ENCODE data around the gene MCRIP1.

Gene MCRIP1, protein sequence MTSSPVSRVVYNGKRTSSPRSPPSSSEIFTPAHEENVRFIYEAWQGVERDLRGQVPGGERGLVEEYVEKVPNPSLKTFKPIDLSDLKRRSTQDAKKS

DNA sequence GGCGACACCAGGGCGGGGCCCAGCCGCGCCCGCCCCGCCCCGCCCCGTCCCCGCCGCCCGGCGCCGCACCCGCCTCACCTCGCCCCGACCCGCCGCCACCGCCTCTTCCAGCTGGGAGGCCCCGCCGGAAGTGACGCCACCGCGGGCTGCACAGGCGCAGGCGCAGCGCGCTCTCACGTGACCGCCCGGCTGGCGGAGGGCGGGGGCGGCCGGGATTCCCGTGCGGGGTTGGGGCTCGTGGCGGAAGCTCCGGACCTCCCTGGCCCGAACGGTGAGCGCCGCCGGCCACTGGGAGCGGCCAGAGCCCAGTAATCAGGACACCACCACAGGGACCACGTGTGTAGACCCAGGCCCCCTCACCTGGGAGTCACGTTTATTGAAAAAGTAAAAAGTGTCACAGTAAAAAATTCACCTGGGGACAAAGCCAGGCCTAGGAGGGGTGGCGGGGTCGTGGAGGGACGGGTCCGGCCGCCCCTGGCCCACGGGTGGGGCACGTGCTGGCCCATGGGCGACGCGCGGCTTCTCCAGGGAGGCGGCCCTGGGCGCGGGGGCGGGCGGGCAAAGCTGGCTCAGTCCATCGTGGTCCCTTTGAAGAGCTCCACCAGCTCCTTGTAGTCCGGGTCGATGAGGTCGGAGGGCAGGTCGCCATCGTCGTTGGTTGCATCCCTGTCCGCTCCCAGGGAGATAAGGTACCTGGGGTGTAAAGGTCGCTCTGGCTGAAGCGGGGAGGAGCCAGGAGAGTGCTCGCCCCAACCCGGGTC is at the start of gene MCRIP1:
Gene MCRIP1 (minus strand): TSS at position 132 of the 761 bp plus-strand sequence. CDS start 8,785 bp downstream, outside the sequence.
- DNase-seq (ENCODE audit: low read depth in 4 of 4, low spot score in 1 of 4) = peak; percentile 91 to 96 (median 94)

DNA sequence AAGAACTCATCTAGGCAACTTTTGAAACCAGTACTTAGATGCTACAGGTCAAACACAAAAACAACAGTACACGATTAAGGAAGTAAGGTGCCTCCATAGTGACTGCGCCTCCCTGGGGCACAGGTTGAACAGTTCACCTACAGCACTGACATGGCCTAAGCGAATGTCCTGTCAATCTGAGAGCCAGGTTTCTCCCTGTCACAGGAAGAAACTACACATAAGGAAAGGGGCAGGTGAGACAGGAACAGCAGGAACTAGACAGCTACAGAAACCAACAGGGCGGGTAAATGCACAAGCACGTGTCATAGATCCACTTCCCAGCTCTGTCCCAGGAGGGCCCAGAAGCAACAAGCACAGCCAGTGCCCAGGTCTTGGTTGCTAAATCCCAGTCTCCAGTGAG is 46.0 kb upstream of the MCRIP1 start:
- no peak for DNase-seq (ENCODE audit: low read depth in 4 of 4, low spot score in 1 of 4)

DNA sequence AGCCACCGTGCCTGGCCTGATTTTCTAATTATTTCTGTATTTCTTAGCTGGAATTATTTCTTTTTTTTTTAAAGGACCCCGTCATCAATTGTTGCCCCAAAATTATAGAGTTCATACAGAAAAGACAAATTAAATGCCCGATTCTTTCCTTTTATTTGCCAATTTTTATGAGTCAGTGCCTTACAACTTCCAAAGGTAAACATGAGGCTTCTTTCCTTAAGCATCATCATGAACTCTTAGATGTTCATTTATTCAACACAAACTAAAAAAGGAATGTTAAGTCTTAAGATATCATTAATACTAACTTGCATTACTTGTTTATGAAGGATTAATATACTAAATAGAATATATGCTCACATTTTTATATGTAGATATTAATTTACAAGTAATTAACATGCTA is 45.2 kb upstream of the MCRIP1 start:
- DNase-seq (ENCODE audit: low read depth in 4 of 4, low spot score in 1 of 4) = no peak

DNA sequence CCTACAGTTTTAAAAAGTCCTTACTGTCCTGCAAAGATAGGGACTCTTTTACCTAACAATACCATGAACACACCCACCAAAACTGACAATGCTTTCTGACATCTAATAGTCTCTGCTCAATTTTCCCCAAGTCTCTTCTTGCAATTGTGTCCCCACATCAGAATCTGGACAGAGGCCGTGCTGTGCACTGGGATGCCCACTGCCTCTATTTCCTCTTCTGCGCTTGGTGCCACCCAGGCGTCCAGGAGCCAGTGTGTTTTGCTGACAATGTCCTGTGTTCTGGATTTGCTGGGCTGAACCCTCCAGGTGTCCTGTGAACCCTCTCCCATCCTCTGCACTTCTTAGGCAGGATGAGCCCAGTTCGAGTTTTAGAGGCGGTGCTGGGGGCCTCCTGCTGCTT is 44.5 kb upstream of the MCRIP1 start:
- DNase-seq (ENCODE audit: low read depth in 4 of 4, low spot score in 1 of 4) = no peak

DNA sequence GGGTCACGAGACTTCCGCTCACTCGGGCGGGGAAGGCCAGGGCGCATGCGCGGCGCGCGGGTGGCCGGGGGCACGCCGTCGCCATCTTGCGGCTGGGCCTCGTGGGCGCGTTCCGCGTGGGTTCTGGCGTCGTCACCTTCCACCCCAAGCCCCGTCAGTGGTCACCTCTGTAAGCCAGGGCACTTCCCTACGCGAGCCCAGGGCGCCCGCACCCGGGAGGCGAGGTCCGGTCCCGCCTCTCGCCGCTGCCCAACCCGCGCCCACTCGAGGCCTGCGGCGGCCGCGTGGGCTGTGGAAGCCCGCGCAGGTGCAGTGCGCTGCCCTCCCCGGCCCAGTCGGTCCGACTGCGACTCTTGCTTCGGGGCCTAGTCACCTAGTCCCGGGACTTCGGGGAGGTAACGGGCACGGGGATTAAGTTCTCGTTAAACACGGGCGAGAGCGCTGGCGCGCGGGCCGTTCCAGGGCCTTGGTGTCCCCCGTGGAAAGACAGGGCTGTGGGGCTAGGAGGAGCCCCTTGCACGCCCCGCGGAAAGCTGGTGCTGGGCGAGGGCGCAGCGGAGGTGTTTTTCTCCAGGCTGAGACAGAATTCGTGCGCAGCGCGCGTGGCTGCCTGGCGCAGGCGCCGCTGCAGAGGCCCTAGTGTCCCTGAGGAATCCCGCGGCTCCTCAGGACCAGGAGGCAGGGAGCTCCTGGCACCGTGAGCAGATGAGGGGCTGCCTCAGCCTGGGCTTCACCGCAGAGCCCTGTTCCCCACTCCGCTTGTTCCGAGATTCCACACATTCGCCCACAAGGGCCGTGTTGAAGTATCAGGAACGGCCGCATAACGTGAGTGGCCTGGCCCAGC is 38.5 kb upstream of the MCRIP1 start:
- DNase-seq (ENCODE audit: low read depth in 4 of 4, low spot score in 1 of 4) = peak in 3 of 4 experiments; percentile 87 to 94 (median 94)

DNA sequence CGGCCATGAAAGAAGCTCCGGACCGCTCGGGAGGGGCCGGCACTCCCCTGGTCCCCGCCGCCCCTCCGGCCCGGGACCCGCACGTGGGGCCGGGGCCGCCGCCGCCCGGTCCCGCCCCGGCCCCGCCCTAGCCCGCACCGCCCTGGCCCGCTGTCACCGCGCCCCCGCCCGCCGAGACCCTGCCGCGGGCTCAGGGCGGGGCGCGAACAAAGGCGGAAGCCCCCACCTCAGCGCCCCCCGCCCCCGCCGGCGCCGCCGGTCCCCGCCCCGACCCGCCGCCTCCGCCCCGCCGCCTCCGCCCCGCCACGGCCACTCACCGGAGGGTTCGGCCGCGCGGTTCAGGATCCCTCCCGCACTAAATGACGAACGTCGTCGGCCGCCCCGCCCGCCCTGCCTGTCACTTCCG is 37.9 kb upstream of the MCRIP1 start, which contains the start of gene ARHGDIA:
Gene ARHGDIA (minus strand): TSS at position 357 of the 406 bp plus-strand sequence. CDS start 1,407 bp downstream, outside the sequence.
- DNase-seq (ENCODE audit: low read depth in 4 of 4, low spot score in 1 of 4) = peak in 1 of 4 experiments; percentile 91

DNA sequence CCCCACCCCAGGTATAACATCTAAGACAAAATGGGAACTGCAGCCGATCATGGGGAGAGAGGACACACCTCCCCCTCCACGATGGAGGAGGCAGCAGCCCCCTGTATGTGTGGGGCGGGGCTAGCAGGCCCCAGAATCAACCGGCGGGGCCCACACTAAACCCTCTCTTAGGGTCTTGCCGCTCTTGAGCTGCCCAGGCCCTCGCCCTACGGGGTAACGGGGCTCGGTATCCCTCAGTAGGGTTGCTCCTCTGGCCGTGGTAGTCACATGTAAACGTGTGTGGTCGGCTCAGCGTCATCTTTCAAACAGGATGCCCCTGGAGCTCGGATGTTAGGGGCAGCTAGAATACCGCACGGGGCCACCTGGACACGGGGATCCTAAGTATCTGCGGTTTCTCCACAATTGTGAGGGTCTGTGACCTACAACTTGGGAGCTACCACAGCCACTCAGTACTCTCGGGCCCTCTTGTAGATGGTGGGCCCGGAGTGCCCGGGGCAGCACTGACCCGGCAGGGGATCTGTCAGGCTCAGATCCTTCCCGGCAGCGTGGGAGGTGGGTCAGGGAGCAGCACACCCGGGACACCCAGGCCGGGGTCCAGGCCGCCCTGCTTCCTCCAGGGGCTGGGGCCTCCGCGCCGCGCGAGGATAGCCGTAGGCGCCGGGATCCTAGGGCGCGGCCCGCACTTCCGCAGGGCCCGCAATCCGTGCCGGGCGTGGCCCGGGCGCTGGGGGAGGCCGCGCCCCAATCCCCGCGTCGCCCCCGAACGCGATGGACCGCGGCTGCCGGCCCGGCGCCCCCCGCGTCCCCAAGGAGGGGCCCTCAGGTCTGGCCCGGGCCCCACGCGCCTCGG is 37.3 kb upstream of the MCRIP1 start:
- no peak for DNase-seq (ENCODE audit: low read depth in 4 of 4, low spot score in 1 of 4)

DNA sequence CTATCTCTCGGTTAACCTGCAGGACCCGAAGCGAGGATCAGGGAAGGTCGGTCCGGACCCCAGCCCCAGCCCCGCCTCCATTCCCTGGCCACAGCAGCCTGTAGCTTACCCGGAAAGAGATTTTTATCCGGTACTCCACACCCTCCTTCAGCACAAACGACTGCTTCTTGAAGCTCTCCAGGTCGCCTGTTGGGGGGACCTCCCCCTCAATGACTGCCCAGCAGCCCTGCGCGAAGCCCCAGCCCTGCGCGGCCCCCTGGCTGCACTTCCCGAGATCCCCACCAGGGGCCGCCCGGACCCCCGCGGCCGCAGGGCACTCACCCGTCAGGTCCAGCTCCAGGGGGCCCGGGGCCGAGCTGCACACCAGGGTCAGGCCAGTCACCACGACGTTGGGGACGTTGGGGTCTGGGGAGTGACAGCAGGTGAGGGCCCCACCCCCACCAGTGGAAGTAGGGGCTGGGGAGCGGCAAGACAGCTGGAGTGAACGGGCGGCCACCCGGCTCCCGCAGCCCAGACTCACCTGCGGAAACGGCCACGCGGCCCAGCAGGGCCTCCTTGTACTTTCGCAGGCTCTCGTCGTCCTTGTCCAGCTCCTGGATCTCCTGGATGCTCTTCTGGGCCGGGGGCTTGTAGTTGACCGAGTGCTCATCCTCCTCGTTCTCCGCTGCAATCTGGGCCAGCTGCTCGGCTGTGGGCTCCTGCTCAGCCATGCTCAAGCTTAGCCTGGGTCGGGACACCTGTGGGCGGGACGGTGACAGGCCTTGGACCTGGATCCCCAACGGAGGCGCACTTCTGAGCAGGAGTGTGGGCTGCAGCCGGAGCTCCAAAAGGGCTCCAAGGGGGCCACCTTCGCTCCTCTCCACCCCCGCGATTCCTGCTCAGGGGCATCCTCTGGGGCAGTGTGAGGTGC is 36.4 kb upstream of the MCRIP1 start:
- no peak for DNase-seq (ENCODE audit: low read depth in 4 of 4, low spot score in 1 of 4)

DNA sequence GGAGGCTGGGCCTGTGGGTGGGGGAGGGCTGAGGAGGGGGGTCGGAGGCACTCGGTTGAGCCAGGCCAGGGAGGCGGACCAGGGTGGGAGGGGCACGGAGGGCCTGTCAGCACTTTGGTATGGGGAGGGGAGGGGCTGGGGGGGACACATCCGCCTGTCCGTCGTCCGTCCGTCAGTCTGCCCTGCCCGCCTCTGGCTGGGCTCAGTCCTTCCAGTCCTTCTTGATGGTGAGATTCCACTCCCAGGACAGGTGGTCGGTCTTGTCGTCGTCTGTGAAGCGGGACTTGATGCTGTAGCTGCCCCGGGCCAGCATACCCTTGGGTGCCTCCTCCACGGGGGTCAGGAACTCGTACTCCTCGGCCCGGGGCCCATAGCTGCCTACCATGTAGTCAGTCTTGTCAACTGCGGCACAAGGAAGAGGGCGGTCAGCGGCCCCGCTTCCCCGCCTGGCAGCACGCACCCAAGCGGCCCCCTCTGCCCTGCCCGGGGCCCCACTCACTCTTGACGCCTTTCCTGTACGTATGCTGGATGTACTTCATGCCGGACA is 35.7 kb upstream of the MCRIP1 start:
- DNase-seq (ENCODE audit: low read depth in 4 of 4, low spot score in 1 of 4) = no peak

DNA sequence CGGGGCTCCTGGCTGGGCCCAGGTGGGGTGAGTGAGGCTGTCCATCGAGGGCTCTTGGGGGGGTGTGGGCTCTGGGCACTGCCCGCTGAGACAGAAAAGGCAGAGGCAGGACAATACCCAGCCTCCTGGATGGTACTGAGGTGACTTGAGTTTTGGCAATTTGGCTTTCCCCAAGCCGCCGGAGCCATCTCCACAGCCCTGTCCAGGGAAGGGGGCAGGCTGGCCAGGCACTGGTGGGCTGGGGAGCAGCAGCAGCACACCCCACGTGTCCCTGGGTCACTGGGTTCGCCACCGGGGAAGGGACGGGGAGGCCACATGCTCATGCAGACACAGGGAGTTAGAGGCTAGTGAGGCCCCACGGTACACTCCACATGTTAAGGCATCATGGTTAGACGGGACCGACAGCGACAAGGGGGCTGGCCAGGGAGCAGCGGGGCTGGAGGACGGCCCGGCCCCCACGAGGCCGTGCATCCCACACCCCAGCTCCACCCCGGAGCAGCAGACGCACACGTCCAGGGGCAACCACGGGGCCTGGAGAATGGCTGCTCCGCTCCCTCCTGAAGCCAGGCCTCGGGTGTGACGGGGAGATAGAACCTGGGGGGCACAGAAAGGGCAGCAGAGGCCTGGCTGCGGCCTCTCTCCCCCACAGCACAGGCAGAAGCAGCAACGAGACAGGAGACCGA is 35.0 kb upstream of the MCRIP1 start:
- DNase-seq (ENCODE audit: low read depth in 4 of 4, low spot score in 1 of 4) = no peak

DNA sequence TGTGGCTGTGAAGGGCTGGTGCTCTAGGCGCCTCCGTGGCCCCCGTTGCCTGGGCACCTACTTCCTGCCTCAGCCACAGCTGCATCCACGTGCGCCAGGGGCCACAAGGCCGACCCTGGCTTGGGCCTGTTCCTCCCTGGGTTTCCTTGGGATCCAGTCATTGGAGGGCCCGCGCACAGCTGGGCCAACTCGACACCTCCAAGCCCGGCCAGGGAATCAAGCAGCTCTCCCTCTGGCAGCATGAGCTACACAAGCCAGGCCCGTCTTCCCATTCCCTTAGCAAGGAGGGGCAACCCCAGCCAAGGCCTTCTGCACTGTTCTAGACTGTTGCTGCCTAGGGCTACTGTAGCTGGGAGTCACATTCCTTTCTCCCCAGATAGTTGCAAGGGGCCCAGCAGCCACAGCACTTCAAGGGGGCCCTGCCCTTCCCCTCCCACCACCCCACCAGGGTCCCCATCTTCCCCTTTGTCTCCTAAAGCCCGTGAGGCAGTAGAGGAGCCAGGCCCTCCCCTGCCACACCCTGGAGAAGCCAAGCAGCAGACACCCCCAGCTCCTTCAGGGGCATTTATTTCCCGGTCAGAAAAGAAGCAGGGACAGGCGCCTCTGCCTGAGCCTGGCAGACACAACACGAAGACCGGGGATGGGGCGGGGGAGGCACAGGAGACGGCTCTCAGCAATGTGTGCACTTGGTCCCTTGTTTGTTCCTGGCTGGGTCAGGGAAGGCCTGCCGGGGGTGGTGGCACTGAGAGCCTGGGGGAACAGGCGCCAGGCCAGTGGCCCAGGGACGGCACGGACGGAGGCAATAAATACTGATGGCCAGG is 34.3 kb upstream of the MCRIP1 start:
- DNase-seq (ENCODE audit: low read depth in 4 of 4, low spot score in 1 of 4) = no peak

DNA sequence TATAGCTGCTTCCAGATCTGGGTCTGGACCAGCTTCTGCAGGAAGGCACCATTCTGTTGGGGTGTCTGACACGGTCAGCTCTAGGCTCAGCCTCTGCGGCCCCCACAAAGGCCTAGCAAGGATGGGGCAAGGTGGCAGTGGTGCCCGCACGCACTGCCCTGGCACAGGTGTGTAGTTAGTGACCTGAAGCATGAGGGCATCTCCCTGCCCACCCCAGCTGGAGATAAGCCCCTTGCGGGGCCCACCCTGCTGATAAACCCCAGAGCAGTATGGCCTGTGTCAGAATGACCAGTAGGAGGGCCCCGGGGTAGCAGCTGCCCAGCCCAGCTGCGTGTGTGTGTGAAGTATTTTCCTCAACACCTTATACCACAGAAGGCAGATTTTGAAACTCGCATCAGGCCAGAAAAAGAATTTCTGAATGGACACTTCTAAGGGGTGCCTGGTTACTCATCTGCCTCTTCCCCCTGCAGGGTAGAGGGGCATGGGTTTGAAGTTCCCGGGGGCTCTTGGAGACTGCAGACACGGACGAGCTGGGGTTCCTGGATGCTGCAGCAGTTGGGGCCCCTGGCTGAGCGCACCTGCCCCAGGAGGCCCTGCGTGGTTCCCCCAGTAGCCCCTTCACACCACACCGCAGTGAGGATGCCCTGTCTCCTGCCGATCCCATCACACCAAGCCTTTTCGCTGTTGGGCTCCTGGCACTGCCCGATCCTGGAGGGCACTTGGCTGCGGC is 33.5 kb upstream of the MCRIP1 start:
- DNase-seq (ENCODE audit: low read depth in 4 of 4, low spot score in 1 of 4) = no peak

DNA sequence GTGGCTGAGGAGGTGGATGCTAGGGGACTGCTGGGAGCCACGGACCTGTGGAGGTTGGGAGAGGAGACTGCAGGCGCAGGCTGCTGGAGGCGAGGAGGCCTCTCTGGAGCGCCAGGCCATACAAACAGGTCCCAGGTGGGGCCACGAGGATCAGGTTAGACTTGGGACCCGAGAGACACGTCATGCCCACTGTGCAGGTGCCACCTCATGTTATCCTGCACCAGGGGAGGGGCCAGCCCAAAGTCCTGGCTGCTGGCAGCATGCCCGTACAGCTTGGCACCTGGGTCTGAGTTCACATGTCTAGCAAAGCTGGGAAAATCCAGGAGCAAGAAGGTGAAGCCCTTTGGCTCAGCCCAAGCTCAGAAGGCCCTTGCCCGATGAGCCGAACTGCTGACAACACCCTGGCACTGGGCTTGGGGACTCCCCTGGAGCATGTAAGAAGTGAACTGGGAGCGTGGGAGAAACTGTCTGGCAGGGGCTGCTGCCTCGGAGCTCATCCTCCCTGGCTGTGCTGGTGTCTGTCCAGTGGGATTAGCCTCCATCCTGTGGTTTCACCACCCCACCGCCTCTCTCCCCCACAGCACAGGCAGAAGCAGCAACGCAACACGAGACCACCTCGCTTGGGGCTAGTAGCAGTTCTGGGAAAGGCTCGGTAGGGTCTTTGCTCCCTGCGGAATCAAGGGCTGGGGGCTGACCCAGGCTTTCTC is 32.8 kb upstream of the MCRIP1 start:
- DNase-seq (ENCODE audit: low read depth in 4 of 4, low spot score in 1 of 4) = no peak

DNA sequence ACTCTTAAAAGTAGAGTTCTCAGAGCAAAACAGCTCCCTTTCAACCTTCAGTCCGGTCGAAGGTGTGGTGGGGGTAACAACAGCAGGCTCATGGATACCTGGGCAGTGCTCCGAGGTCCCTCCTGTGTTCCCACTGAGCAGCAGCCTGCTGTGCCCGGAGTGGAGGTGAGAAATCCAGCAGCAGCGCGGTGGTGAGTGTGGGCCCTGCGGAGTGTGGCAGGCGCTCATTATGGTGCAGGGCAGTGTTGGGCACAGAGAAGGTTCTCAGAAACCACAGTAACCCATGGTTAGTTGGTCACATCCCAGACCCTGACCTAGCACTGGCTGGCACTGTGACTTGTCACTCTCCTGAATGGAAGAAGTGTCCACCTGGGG is 32.3 kb upstream of the MCRIP1 start:
- DNase-seq (ENCODE audit: low read depth in 4 of 4, low spot score in 1 of 4) = no peak

DNA sequence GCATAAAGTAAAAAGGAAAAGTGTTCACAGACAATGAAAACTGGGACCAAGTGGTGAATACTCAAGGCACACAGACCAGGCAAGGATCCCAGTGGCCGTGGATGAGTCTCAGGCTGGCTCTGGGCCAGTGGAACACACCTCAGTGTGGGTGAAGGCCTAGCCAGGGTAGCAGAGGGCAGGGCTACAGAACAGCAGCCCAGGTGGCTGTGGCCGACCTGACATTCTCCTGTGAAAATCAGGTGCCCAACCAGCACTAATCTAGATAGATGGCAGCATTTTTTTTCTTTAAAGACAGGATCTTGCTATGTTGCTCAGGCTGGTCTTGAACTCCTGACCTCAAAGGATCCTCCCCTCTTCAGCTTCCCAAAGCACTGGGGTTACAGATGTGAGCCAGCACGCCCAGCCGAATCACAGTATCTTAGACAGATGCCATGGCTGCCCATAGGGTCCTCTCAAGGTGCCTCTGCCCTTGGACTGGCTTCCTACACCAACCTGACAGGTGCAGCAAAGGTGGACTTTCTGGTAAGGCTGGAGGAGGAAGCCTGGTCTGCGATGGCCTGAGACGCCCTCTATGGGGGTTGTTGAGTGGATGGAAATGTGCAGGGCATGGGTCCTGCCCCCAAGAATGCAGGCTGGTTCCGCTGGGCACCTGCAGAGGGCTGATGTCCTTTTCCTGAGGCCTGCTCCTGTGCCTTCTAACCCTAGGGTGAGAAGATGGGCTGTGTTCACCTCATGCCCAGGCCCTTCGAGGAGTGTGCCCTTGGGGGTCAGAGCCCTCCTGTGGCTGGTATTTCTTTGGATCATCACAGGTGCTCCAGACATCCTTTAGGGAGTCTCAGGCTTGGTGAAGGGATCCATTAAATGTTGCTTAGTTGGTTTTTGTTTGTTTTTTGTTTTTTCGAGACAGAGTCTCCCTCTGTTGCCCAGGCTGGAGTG is 31.0 kb upstream of the MCRIP1 start:
- DNase-seq (ENCODE audit: low read depth in 4 of 4, low spot score in 1 of 4) = no peak

DNA sequence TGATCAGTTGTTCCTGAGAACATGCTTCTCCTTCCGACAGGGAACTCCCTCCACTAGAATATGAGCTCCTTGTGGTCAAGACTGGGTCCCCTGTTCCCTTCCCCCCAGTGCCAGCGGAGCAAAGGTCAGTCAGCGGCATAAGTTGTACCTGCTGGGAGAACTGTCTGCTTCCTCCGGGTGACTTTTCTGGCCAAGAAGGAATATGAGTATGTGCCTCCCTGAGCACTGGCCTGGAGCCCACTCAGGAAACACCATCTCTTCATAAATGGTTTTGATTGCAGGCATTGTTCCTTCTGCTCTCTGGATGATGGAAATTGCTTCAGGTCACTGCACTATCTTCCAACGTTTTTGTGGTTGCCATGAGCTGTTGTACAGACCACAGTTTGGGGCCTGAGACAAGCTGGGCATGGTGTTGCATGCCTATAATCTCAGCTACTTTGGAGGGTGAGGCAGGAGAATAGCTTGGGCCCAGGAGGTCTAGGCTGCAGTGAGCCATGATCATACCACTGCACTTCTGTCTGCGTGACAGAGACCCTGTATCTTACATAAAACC is 30.1 kb upstream of the MCRIP1 start:
- DNase-seq (ENCODE audit: low read depth in 4 of 4, low spot score in 1 of 4) = no peak
